GM12892 (cell line): ENCODE data around the gene CCDC149.

Experiments
- POLR2A ChIP-seq: IDR thresholded peaks from 2 replicates; pipeline ENCODE4 v1.6.1; 2011; ENCODE audit warnings: low read depth, low read length, control low read depth
- POLR2AphosphoS5 ChIP-seq: IDR thresholded peaks from 2 replicates; pipeline ENCODE4 v1.6.1; 2011; ENCODE audit warnings: low read depth, low read length, control low read depth

DNA sequence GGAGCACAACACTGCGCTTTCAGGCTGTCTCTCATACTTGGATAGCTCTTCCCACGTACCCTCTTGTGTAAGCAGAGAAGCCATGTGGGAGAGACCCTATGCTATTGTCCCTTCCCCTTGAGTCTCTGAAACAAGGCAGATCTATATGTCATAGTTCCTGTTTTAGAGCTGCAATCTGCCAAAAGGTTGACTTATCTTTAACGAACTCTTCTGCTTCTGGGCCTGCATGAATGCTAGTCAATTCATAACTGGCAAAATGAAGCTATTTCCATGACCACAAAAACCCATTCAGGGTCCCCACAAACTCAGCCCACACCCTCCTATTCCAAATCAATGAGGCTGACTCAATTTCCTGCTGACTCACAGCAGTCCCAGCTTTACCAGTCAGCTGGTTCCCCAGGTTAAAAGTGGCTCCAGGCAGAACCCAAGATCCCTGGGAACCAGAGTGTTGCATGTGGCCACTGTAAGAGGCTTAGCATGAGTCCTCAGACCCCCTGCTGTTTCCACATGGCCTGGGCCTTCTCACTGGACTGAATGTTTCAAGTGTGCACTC, 142.7 kb downstream of the CCDC149 start:
- TF ChIP-seq POLR2AphosphoS5 = no peak
- no peak for TF ChIP-seq POLR2A
